HG03280 (cell line): Measurements from ENCODE around the gene SEC23A.
"Not testable (repeated sequence)": the region's sequence is repeated elsewhere in the genome, so short reads cannot be mapped to it uniquely, and the experiment has no call there.

Experiments used
- ATAC-seq: cut with Tn5 transposase; IDR thresholded peaks from one replicate; pipeline ENCODE4 v1.9.1; 2021; ENCODE audit warnings: mild to moderate bottlenecking, moderate library complexity; ENCODE audit not compliant: unreplicated experiment

SEC23A gene

DNA sequence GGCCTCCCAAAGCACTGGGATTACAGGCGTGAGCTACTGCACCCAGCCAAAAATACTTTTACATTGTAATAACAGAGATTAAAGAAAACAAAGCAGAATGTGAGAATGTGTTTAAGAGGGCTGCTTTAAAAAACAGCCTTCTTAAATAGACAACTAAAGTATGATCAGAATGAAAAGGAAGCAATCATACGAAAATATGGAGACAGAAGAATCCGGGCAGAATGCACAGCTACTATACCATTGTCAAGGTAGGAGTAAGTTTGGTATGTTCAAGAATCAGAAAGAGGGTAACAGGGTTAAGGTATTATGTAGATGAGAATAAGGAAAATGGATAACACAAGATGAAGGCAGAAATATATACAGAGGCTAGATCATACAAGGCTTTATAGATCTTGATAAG lies 8.5 kb downstream of the SEC23A start:
- ATAC-seq = no peak

DNA sequence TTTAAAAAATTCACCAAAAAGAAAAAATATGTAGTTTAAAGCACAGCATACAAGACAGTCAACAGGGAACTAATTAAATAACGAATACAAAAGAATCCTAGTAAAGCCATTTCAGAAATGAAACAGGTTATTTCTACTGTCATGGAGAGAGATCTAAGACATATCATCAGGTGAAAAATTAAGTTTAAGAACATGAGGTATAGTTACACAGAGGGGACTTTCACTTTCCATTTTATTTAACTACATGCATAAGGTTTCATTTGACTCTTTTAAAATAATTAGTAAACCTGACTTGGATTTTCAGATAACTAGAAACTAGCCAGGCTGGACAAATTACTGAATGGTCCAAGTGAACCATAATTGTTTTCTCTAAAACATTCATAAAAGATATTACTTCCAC lies 11.3 kb downstream of the SEC23A start:
- ATAC-seq = no peak

DNA sequence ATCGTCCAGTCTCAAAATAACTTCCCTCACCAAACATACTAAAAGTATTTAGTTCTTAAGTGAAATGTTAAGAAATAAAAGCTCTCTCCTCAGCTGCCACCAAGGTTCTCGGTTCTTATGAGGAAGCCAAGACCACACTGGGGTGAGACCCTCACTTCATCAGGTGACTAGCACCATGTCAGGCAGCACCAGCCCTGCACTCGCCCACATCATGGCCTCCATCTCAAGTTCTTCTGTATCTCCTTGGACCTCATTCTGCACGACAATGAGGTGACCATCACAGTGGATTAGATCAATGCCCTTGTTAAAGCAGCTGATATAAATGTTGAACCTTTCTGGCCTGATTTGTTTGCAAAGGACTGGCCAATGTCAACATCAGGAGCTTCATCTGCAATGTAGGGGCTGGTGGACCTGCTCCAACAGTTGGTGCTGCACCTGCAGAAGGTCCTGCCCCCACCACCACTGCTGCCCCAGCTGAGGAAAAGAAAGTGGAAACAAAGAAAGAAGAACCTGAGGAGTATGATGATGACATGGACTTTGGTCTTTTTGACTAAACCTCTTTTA lies 12.4 kb downstream of the SEC23A start:
- ATAC-seq = no peak

- no peak for ATAC-seq
These were observed 15.5 kb downstream of the SEC23A start for GRCh38 chr14:39087493-39087892.

DNA sequence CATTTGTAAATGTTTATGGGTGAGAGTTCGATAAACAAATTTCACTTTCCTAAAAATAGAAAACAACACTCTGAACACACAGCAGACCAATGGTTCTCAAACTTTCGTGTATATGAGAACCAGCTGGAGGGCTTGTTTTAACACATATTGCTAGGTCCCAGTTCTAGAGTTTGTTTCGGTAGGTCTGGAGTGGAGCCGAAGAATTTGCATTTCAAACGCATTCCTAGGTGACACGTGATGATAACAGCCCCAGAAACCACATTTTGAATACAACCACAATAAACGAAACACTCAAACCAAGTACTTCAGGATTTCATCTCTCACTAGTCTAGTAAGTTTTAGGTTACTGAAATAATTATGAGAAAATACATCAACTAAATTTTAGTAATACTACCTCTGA lies 17.1 kb downstream of the SEC23A start:
- ATAC-seq = no peak

- ATAC-seq = no peak
These were observed 19.9 kb downstream of the SEC23A start for GRCh38 chr14:39083127-39083526.

DNA sequence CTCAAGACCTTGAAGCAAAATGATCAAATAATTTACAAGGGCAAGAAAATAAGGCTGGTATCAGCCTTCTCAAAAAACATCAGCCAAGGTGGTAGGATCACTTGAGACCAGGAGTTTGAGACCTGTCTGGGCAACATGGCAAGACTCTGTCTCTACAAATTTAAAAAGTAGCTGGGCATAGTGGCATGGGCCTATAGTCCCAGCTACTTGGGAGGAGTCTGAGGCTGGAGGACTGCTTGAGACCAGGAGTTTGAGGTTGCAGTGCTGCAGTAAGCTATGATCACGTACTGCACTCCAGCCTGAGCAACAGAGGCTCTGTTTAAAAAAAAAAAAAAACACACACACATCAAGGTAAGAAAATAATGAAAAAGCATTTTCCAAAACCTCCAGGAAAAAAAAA lies 22.1 kb downstream of the SEC23A start:
- no peak for ATAC-seq

DNA sequence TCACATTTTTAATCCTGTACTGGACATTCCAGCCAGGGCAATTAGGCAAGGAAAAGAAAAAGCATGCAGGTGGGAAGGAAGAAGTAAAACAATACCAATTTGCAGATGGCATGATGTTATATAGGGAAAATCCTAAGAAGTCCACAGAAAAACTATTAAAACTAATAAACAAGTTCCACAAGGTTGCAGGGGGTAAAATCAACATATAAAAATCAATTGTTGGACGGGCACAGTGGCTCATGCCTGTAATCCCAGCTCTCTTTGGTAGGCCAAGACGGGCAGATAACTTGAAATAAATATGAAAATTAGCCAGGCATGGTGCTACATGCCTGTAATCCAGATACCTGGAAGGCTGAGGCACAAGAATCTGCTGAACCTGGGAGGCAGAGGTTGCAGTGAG lies 31.9 kb downstream of the SEC23A start:
- ATAC-seq = no peak

DNA sequence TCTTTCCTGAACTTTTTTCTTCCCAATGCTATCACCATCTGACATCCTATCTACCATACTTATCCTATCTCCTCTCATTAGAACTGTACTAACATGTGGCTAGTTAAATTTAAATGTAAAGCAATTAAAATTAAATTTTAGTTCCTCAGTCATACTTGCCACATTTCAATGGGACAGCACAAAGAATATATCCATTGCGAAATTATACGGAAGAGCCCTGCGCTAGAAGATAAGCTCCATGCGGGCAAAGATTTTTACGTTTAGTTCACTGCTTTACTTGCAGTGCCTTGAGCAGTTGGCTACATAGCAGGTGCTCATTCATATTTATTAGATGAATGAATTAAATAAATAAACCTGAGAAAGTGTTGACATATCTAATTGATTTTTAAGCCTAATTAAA lies 33.1 kb downstream of the SEC23A start:
- ATAC-seq = no peak

DNA sequence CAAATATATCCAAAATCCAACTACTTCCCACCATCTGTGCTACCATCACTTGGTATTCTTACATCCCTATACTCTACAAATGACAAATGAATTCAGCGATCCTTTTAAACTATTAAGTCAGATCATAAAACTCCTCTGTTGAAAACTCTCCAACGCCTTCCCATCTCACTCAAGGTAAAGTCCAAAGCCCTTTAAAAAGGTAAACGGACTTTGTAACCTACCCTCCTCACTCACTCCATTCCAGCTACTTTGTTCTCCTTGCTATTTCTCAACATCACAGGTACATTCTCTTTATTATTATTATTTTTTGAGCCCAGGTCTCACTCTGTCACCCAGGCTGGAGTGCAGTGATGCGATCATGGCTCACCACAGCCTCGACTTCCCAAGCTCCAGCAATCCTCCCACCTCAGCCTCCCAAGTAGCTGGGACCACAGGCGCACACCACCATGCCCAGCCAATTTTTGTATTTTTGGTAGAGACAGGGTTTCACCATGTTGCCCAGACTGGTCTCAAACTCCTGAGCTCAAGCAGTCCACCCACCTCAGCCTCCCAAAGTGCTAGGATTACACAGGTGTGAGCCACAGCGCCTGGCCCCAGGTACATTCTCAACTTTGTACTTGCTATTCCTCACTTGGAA lies 33.7 kb downstream of the SEC23A start:
- ATAC-seq = not testable (repeated sequence)

DNA sequence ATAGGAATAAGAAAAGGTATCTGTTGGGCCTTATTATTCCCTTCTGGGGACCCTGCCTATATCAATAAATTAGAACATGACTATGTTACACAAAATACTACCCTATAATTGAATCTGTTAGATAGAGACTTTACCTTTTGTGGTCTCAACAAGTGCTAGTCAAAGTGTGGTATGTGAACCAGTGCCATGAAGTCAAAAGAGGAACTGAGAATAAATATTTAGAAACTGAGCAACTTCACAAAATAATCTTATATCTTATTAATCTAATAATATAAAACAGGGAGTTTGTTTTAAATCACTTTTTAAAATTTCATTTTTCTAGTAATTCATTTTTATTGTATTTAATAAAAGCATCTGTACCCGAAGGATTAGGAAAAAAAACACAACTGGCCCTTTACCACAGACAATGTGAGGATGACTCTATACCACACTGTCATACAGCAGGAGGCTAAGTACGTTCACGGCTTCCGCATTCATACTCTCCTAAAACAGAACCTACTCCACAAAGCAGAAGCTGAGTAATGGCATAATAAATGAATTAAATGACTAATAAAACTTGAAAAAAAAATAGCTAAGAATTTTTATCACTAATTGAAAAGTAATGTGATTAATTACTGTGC lies 42.1 kb downstream of the SEC23A start:
- peak; percentile 96 for ATAC-seq

DNA sequence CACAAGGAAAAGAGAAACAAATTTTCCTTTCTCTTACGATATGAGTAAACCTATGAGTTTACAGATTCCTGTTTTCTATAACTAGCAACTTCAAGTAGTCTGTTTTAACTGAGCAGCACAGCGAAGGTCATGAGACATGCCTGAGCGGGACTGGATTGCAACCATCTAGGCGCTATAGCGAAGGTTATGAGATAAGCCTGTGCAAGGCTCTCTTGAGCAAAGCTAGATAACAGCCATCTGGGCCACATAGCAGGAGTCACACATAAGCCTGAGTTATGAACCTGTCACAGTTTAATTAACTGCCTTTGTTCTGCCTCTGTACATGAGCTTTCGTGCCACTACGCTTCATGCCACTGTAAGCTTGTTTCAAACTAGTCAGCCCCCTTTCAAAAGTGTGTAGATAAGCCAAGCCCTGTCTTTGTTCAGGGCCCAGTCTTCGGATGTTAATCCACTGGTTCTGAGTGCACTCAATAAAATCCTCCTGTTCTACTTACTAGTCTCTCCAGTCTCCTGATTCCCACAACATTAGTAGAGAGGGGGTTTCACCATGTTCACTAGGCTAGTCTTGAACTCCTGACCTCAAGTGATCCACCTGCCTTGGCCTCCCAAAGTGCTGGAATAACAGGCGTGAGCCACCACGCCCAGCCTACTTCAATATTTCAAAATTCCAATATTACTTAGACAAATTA lies 47.1 kb downstream of the SEC23A start:
- no peak for ATAC-seq

- not testable (repeated sequence) for ATAC-seq
These were observed 50.1 kb downstream of the SEC23A start for GRCh38 chr14:39052869-39053454.

DNA sequence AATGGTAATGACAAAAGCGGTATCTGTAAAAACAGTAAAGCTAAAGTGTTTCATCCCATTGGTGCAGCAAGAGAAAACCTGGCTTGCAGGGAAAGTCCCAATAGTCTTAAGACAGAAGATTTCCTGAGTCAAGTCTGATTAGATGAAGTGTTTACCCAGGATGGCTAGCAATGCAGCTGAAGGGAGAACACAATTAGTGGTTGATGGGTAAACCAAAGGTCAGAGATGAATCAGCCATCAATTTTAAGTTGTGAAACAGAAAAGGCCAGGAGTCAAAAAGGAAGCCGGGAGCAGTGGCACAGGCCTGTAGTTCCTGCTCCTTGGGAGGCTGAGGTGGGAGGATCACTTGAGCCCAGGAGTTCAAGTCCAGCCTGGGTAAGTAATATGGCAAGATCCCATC lies 52.6 kb downstream of the SEC23A start:
- no peak for ATAC-seq

DNA sequence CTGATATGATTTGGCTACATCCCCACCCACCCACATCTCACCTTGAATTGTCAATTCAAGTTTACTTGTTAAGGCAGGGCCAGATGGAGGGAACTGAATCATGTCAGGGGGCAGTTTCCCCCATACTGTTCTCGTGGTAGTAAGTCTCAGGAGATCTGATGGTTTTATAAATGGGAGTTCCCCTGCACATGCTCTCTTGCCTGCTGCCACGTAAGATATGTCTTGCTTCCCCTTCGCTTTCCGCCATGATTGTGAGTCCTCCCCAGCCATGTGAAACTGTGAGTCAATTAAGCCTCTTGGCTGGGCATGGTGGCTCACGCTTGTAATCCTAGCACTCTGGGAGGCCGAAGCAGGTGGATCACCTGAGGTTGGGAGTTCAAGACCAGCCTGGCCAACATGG lies 57.1 kb downstream of the SEC23A start:
- ATAC-seq = not testable (repeated sequence)

DNA sequence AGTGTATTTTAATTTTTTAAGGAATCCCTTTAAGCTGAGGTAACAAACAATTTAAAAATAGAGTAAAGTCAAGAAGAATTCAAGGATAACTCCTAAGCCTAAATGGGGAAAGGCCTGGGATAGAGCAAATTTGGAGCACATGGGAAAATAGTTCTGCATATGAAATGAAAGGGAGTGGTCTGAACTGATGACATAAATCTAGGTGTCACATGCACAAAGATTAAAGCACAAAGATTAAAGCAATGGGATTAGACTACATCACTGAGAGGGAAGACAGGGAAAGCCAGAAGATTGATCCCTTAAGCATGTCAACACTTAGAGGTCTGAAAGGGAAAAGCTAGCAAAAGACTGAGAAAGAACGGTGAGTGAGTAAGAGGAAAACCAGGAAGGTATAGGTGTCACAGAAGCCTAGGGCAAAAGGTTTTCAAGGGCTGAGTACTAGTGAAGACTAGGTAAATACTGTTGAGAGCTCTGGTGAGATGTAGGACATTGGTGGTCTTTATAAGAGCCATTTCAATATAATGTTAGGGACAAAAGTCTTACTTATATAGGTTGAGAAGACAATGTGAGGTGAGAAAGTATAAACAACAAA lies 59.6 kb downstream of the SEC23A start:
- ATAC-seq = no peak

DNA sequence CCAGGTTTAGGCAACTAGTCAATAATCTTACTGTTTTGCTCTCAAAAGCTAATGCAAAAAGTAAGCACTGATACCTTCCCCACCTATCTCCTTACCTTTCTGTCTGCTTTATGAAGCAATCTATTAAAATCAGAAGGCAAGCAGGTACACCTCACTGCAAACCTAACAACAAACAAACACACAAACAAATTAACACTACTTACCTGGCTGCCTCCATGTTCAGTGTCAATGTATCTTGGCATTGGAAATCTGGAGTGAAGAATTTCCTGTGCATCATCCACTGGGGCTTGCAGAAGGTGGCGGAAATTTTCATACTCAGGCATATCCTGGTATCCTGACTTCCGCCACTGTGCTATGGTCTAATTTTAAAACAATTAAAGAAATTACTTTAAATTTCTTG lies 62.5 kb downstream of the SEC23A start:
- no peak for ATAC-seq

GRCh38 chr14:39038542-39038941 lies 64.5 kb downstream of the SEC23A start:
- ATAC-seq = no peak

DNA sequence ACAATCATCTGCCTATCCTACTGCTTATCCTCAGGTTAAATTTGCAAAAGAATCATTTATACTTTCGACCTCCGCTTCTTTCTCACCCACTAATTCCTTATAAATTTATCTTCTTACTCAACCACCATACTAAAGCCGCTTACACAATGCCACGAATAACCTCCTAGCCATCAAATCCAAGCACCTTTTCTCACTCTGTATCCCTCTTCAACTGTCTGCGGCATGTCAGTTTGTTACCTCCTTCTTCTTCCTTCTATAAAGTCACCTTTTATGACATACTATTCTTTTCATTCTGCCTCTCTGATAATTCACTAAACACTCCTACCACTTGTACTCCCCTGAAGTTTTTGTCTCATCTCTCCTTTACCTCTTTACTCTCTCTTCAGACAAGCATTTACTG lies 66.3 kb downstream of the SEC23A start:
- no peak for ATAC-seq

DNA sequence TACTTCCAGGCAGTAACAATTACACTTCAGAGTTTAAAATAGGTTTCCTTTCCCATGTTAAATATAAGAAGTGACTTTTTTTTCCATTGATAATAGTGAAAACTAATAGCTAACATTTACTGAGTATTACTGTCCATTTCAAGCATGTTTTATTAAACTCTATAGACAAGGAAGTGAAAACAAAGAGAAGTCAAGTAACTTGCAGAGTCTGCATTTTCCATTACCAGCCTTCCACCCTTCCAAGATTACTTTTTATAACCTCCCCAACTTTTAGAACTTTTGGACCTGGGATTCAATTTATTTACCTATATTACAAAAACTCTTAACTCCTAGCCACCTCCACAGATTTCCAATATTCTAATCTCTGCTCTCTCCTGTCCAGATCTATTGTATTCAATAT lies 67.7 kb downstream of the SEC23A start:
- ATAC-seq = no peak
